ENCODE data around the gene CCDC43. TPM values are rescaled to one million over a fixed set of nuclear protein-coding genes. Genes with fewer than 3 reads are reported as not detected.

Gene CCDC43
- total and polyA plus RNA-seq, 2 of the 13 experiments (the other 11 are each of a cell fraction or from before 2014, with no cell fraction given), result 17.5 to 94.8 TPM

- TF ChIP-seq LRRFIP1 (CRISPR knock-in tag; conservative IDR thresholded peaks at IDR 0.05) (no peak), ZMAT3 (CRISPR knock-in tag; conservative IDR thresholded peaks at IDR 0.05) (0 out of 2 replicates have a peak, but pooled peaks have one; percentile 76), TBL1XR1 (IDR thresholded peaks at IDR 0.05; ENCODE audit: borderline replicate concordance, low read length, partially characterized antibody) (peak; percentile 33), MATR3 (CRISPR knock-in tag; IDR thresholded peaks at IDR 0.05) (no peak), ZNF678 (CRISPR knock-in tag; IDR thresholded peaks at IDR 0.05) (no peak), ZNF280B (CRISPR knock-in tag; IDR thresholded peaks at IDR 0.05; ENCODE audit: borderline replicate concordance) (no peak), FOXJ3 (CRISPR knock-in tag; IDR thresholded peaks at IDR 0.05; ENCODE audit: borderline replicate concordance) (no peak), PAXIP1 (CRISPR knock-in tag; conservative IDR thresholded peaks at IDR 0.05) (peak; percentile 61), SALL2 (CRISPR knock-in tag; IDR thresholded peaks at IDR 0.05) (no peak; the same call in none of the 2 replicates), FOXO4 (CRISPR knock-in tag; conservative IDR thresholded peaks at IDR 0.05) (no peak), GTF3A (CRISPR knock-in tag; conservative IDR thresholded peaks at IDR 0.05) (no peak), KAT7 (CRISPR knock-in tag; IDR thresholded peaks at IDR 0.05; ENCODE audit: borderline replicate concordance) (peak; percentile 98), XRCC5 (optimal IDR thresholded peaks at IDR 0.05; ENCODE audit: low read length) (no peak), CREBL2 (CRISPR knock-in tag; IDR thresholded peaks at IDR 0.05; ENCODE audit: borderline replicate concordance) (no peak; the same call in 1 of the 2 replicates), RFX3 (CRISPR knock-in tag; IDR thresholded peaks at IDR 0.05) (0 out of 2 replicates have a peak, but pooled peaks have one; percentile 21), ZNF878 (CRISPR knock-in tag; IDR thresholded peaks at IDR 0.05) (peak; percentile 85), RXRB (CRISPR knock-in tag; IDR thresholded peaks at IDR 0.05; ENCODE audit: borderline replicate concordance) (peak; percentile 63; the same call in 1 of the 2 replicates), CCDC6 (CRISPR knock-in tag; IDR thresholded peaks at IDR 0.05) (peak; percentile 87), KLF15 (CRISPR knock-in tag; IDR thresholded peaks at IDR 0.05; ENCODE audit: borderline replicate concordance) (peak; percentile 46; the same call in 1 of the 2 replicates)
Observed at GRCh38 chr17:44708401-44709263, 19.1 kb upstream of the CCDC43 start, which contains the start of gene DBF4B (continued).
